ENCODE data around the gene RIN3.

GRCh38 chr14:92481811-92482555, 31.6 kb upstream of the RIN3 start:
- TF ChIP-seq, protein P1, sequence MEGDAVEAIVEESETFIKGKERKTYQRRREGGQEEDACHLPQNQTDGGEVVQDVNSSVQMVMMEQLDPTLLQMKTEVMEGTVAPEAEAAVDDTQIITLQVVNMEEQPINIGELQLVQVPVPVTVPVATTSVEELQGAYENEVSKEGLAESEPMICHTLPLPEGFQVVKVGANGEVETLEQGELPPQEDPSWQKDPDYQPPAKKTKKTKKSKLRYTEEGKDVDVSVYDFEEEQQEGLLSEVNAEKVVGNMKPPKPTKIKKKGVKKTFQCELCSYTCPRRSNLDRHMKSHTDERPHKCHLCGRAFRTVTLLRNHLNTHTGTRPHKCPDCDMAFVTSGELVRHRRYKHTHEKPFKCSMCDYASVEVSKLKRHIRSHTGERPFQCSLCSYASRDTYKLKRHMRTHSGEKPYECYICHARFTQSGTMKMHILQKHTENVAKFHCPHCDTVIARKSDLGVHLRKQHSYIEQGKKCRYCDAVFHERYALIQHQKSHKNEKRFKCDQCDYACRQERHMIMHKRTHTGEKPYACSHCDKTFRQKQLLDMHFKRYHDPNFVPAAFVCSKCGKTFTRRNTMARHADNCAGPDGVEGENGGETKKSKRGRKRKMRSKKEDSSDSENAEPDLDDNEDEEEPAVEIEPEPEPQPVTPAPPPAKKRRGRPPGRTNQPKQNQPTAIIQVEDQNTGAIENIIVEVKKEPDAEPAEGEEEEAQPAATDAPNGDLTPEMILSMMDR (conservative IDR thresholded peaks at IDR 0.05; ENCODE audit: low read depth, low read length), result no peak
- TF ChIP-seq EZH2 (IDR thresholded peaks at IDR 0.05; ENCODE audit: borderline replicate concordance, low read depth, low read length, poor library complexity, severe bottlenecking), result no peak
